ENCODE data around the gene PIEZO2.
"Not testable (repeated sequence)": the region's sequence is repeated elsewhere in the genome, so short reads cannot be mapped to it uniquely, and the experiment has no call there.

PIEZO2 gene

GRCh38 chr18:10660179-10660884 lies 489.0 kb downstream of the PIEZO2 start:
- no peak for DNase-seq

- DNase-seq = no peak
These were observed 489.8 kb downstream of the PIEZO2 start for GRCh38 chr18:10659594-10659993.

- no peak for DNase-seq
These were observed 490.4 kb downstream of the PIEZO2 start for GRCh38 chr18:10659000-10659399.

- DNase-seq = not testable (repeated sequence)
These were observed 505.4 kb downstream of the PIEZO2 start for GRCh38 chr18:10644003-10644402.

- not testable (repeated sequence) for DNase-seq
These were observed 506.3 kb downstream of the PIEZO2 start for GRCh38 chr18:10642915-10643524.

- DNase-seq = not testable (repeated sequence)
These were observed 510.9 kb downstream of the PIEZO2 start for GRCh38 chr18:10638539-10638885.

- DNase-seq = not testable (repeated sequence)
These were observed 511.4 kb downstream of the PIEZO2 start for GRCh38 chr18:10637858-10638538.

- DNase-seq = not testable (repeated sequence)
These were observed 520.3 kb downstream of the PIEZO2 start for GRCh38 chr18:10629076-10629475.

- DNase-seq = not testable (repeated sequence)
These were observed 522.7 kb downstream of the PIEZO2 start for GRCh38 chr18:10626606-10627213.

- DNase-seq = not testable (repeated sequence)
These were observed 525.8 kb downstream of the PIEZO2 start for GRCh38 chr18:10623606-10624005.

- not testable (repeated sequence) for DNase-seq
These were observed 526.4 kb downstream of the PIEZO2 start for GRCh38 chr18:10622982-10623381.

GRCh38 chr18:10620670-10621329 lies 528.6 kb downstream of the PIEZO2 start:
- DNase-seq = not testable (repeated sequence)

All from CD4-positive, alpha-beta T cell treated with Interleukin-17A for 1 hour (primary cell).